Uterus (tissue), 2 donors: ENCODE measurements around the gene C22orf15.

ENCODE experiments used
- POLR2A ChIP-seq, 2 donors: fragments of 450-650 bp; IDR thresholded peaks; one replicate each; pipeline ENCODE4 v1.6.1; 2016; ENCODE audit warnings: antibody characterized with exemption in 2 of 2, mild to moderate bottlenecking in 1 of 2, moderate library complexity in 1 of 2
- TF ChIP-seq, protein P1 (sequence below), 4 experiments: fragments of 200-600 bp in 2 of 4; fragments of 450-650 bp in 2 of 4; sonication (generic) in 2 of 4; IDR thresholded peaks; one replicate each; pipeline ENCODE4 v1.5.1; 2016 to 2019; ENCODE audit warnings: antibody characterized with exemption in 4 of 4, mild to moderate bottlenecking in 2 of 4, moderate library complexity in 1 of 4

DNA sequence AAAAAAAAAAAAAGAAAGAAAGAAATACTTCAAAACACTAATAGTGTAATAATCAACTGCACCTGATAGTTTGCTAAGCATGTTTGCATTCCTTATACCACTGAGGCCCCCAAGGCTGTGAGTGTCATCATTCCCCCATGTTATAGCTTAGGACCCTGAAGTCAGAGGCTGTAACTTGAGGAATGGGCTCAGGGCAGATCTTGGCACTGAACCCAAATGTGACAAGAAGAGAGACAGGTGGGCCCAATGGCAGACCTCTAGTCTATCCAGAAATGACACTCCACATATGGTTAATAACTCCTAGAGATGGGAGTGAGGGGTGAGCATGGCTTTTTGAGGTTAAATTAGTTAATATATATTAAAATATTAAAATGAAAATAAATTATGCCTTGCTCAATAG, 25.1 kb upstream of the C22orf15 start:
- no peak for TF ChIP-seq POLR2A (IDR thresholded peaks at IDR 0.05)
- TF ChIP-seq, protein P1, sequence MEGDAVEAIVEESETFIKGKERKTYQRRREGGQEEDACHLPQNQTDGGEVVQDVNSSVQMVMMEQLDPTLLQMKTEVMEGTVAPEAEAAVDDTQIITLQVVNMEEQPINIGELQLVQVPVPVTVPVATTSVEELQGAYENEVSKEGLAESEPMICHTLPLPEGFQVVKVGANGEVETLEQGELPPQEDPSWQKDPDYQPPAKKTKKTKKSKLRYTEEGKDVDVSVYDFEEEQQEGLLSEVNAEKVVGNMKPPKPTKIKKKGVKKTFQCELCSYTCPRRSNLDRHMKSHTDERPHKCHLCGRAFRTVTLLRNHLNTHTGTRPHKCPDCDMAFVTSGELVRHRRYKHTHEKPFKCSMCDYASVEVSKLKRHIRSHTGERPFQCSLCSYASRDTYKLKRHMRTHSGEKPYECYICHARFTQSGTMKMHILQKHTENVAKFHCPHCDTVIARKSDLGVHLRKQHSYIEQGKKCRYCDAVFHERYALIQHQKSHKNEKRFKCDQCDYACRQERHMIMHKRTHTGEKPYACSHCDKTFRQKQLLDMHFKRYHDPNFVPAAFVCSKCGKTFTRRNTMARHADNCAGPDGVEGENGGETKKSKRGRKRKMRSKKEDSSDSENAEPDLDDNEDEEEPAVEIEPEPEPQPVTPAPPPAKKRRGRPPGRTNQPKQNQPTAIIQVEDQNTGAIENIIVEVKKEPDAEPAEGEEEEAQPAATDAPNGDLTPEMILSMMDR (IDR thresholded peaks at IDR 0.05): no peak
